ENCODE results near the gene ZSCAN20.

The ZSCAN20 gene

GRCh38 chr1:33429856-33430691 lies 42.4 kb upstream of the ZSCAN20 start:
- DNase-seq (ENCODE audit: low read depth) = no peak
- H3K4me3 ChIP-seq (ENCODE audit: low read length) = peak overlapping the region; percentile 61
- TF ChIP-seq CTCF (IDR thresholded peaks at IDR 0.05; ENCODE audit: insufficient read depth, low read depth, low read length, missing control alignments) = no peak

- H3K4me3 ChIP-seq (ENCODE audit: low read length) = peak within 1 kb of the TSS; percentile 61
- DNase-seq (ENCODE audit: low read depth) = peak; percentile 98
- no peak for TF ChIP-seq CTCF (IDR thresholded peaks at IDR 0.05; ENCODE audit: insufficient read depth, low read depth, low read length, missing control alignments)
These were observed 41.5 kb upstream of the ZSCAN20 start, which contains the start of gene PHC2 for GRCh38 chr1:33430692-33431593. Gene PHC2 (minus strand): TSS chr1:33431095. CDS start chr1:33375539, 55,556 bp downstream.

- TF ChIP-seq CTCF (IDR thresholded peaks at IDR 0.05; ENCODE audit: insufficient read depth, low read depth, low read length, missing control alignments) = no peak
- peak; percentile 99 for DNase-seq (ENCODE audit: low read depth)
- no peak overlapping the region for H3K4me3 ChIP-seq (ENCODE audit: low read length)
These were observed 38.7 kb upstream of the ZSCAN20 start for GRCh38 chr1:33433509-33434362.

GRCh38 chr1:33434363-33434750 lies 38.1 kb upstream of the ZSCAN20 start:
- no peak for TF ChIP-seq CTCF (IDR thresholded peaks at IDR 0.05; ENCODE audit: insufficient read depth, low read depth, low read length, missing control alignments)
- H3K4me3 ChIP-seq (ENCODE audit: low read length) = no peak overlapping the region
- peak; percentile 36 for DNase-seq (ENCODE audit: low read depth)

- DNase-seq (ENCODE audit: low read depth) = peak; percentile 58
- H3K4me3 ChIP-seq (ENCODE audit: low read length) = no peak overlapping the region
- no peak for TF ChIP-seq CTCF (IDR thresholded peaks at IDR 0.05; ENCODE audit: insufficient read depth, low read depth, low read length, missing control alignments)
These were observed 37.2 kb upstream of the ZSCAN20 start for GRCh38 chr1:33435096-33435820.
